Measurements from ENCODE around the gene GPR158. TPM values are rescaled to one million over a fixed set of nuclear protein-coding genes. Genes with fewer than 3 reads are reported as not detected.

GPR158 gene
- total RNA-seq, 1 experiment from 2014 or later = 2.9 TPM

GRCh38 chr10:25632802-25633201 is 458.0 kb downstream of the GPR158 start (continued):
- TF ChIP-seq REST (IDR thresholded peaks at IDR 0.05; ENCODE audit: low read depth) = no peak
- no peak for TF ChIP-seq CBX3 (IDR thresholded peaks at IDR 0.05; ENCODE audit: low read depth)
- no peak for TF ChIP-seq EZH2 (IDR thresholded peaks at IDR 0.05)
- no peak for TF ChIP-seq JUND (IDR thresholded peaks at IDR 0.05)
- no peak for TF ChIP-seq EZH2phosphoT487 (IDR thresholded peaks at IDR 0.05; ENCODE audit: borderline replicate concordance)
- no peak for TF ChIP-seq SIN3A (IDR thresholded peaks at IDR 0.05; ENCODE audit: low read depth)
- TF ChIP-seq MAX (IDR thresholded peaks at IDR 0.05) = no peak

- ATAC-seq (no peak), DNase-seq (ENCODE audit: low read depth, low spot score) (no peak)
- no peak overlapping the region for H3K4me3 ChIP-seq (replicated peaks in 1 of 2; ENCODE audit: low read depth in 1 of 2, low read length in 2 of 2)
- CTCF ChIA-PET = no interaction called here
- no peaks in the 10 kb centered on the region for H3K4me1 ChIP-seq (ENCODE audit: control insufficient read depth in 1 of 2, insufficient read depth in 2 of 2, low read length in 2 of 2)
- intact Hi-C loops (cut with micrococcal nuclease) = no loop called here
- H2AFZ ChIP-seq (ENCODE audit: low read depth, low read length, poor library complexity, severe bottlenecking) = no peak overlapping the region
- H3K36me3 ChIP-seq (ENCODE audit: control insufficient read depth in 1 of 2, insufficient read depth in 2 of 2, low read length in 2 of 2) = no peaks in the 10 kb centered on the region
- H3K9ac ChIP-seq (ENCODE audit: low read length) = no peak overlapping the region
- H4K20me1 ChIP-seq (ENCODE audit: insufficient read depth) = no peaks in the 10 kb centered on the region
- H3K9me3 ChIP-seq (ENCODE audit: control insufficient read depth in 1 of 2, insufficient read depth in 1 of 2, low read depth in 1 of 2, low read length in 2 of 2) = no peaks in the 10 kb centered on the region
- H3K27ac ChIP-seq (ENCODE audit: low read depth, low read length) = no peak overlapping the region
- no peaks in the 10 kb centered on the region for H3K79me2 ChIP-seq (ENCODE audit: insufficient read depth, low read length)
- RAD21 ChIA-PET (ENCODE audit: low non-redundant PET in 1 of 2, low total read pairs in 2 of 2, uncharacterized antibody in 2 of 2, unreplicated experiment in 2 of 2) = no interaction called here
- H3K9me2 ChIP-seq (ENCODE audit: insufficient read depth) = no peaks in the 10 kb centered on the region
- POLR2A ChIA-PET = no interaction called here
- H3K4me2 ChIP-seq (ENCODE audit: low read length) = no peak overlapping the region
- BruUV-seq (replicated peaks) = no TSS peak
- 0 out of 2 replicates have a peak, but pooled peaks cover 4% of the 10 kb centered on the region for H3K27me3 ChIP-seq (ENCODE audit: insufficient read depth, low read length)
- TF ChIP-seq CBX3 (IDR thresholded peaks at IDR 0.05; ENCODE audit: low read depth) = no peak
- no peak for TF ChIP-seq REST (IDR thresholded peaks at IDR 0.05; ENCODE audit: low read depth)
- no peak for TF ChIP-seq MAX (IDR thresholded peaks at IDR 0.05)
- TF ChIP-seq SIN3A (IDR thresholded peaks at IDR 0.05; ENCODE audit: low read depth) = no peak
- TF ChIP-seq EGR1 (IDR thresholded peaks at IDR 0.05; ENCODE audit: low read depth) = no peak
- no peak for TF ChIP-seq ATF3 (IDR thresholded peaks at IDR 0.05)
- TF ChIP-seq JUND (IDR thresholded peaks at IDR 0.05) = no peak
- TF ChIP-seq ZNF274 (IDR thresholded peaks at IDR 0.05; ENCODE audit: low read depth, low read length) = no peak
- TF ChIP-seq ZBTB33 (IDR thresholded peaks at IDR 0.05; ENCODE audit: extremely low read depth, insufficient replicate concordance, low read length) = no peak
- TF ChIP-seq ELF1 (IDR thresholded peaks at IDR 0.05; ENCODE audit: borderline replicate concordance, low read depth) = no peak
- no peak for TF ChIP-seq EZH2 (IDR thresholded peaks at IDR 0.05)
- TF ChIP-seq CEBPB (IDR thresholded peaks at IDR 0.05; ENCODE audit: low read depth) = no peak
- no peak for TF ChIP-seq POLR2AphosphoS5 (IDR thresholded peaks at IDR 0.05; ENCODE audit: low read depth, low read length)
- TF ChIP-seq TCF7L2 (IDR thresholded peaks at IDR 0.05; ENCODE audit: borderline replicate concordance, extremely low read depth, insufficient read depth, insufficient read length) = no peak
These were observed 458.7 kb downstream of the GPR158 start for GRCh38 chr10:25633542-25633941.
